Epithelial cell of proximal tubule (primary cell): ENCODE data around the gene RASGEF1C. TPM values are rescaled to one million over a fixed set of nuclear protein-coding genes. Genes with fewer than 3 reads are reported as not detected.

Experiments used
- DNase-seq: peaks from one replicate; pipeline ENCODE4 v3.0.0-alpha.2; 2011; ENCODE audit warnings: low read depth
- H3K4me3 ChIP-seq: 2 replicates; pipeline ENCODE4 v1.5.1; 2011; ENCODE audit warnings: low read depth, mild to moderate bottlenecking, low read length
- CTCF ChIP-seq: conservative IDR thresholded peaks from 2 replicates; pipeline ENCODE4 v1.5.1; 2012; ENCODE audit warnings: low read depth, mild to moderate bottlenecking, low read length
- total RNA-seq: library from RNA; depleted of rRNA; stranded (reverse); fragments of >200 nt; gene quantifications from 2 replicates; pipeline ENCODE4 v1.2.3, GENCODE V29; 2015

RASGEF1C gene
- total RNA-seq, 1 donor from 2014 or later = not detected

GRCh38 chr5:180235846-180236245 is 26.8 kb upstream of the RASGEF1C start:
- no peak for DNase-seq
- no peak for TF ChIP-seq CTCF
- H3K4me3 ChIP-seq = no peak overlapping the region

GRCh38 chr5:180235077-180235476 is 26.1 kb upstream of the RASGEF1C start:
- DNase-seq = no peak
- no peak overlapping the region for H3K4me3 ChIP-seq
- TF ChIP-seq CTCF = no peak

DNA sequence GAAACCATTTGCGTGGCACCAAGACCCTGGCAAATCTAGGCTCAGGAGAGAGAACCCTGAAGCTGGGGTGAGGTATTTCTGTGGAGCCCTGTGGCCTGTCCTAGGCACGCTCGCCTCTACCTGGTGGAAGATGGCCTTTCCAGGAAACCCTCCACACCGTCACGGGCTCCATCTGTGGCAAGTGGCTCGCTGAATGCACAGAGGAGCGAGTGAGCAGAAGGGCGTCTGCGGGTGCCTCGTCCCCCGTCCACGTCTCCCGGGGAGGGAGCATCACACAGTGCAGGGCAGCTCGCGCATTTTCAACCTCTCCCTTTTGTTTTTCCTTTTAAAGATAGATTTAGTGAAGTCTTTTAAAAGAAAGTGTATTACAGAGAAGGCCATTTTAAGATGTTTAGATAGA is 25.3 kb upstream of the RASGEF1C start:
- DNase-seq = no peak
- no peak overlapping the region for H3K4me3 ChIP-seq
- TF ChIP-seq CTCF = no peak

- TF ChIP-seq CTCF = no peak
- H3K4me3 ChIP-seq = no peak overlapping the region
- no peak for DNase-seq
These were observed 24.7 kb upstream of the RASGEF1C start for GRCh38 chr5:180233729-180234128.

DNA sequence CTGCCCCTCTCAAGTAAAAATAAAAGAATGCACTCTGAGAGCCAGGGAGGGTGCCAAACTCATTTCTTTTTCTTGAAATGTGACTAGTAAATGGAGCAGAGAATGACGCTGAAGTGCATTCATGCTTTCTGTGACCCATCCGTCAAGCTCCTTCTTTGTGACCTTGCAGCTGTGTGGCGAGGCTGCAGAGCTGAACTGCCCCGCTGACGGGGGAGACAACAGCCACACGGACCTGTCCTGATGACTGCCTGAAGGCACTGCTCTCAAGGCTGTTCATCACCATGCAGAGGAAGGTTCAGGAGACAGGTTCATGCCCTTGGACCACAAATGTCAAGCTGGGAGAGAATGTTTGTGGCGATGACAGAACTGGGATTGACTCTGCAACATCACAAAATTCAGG is 21.0 kb upstream of the RASGEF1C start:
- no peak overlapping the region for H3K4me3 ChIP-seq
- no peak for DNase-seq
- TF ChIP-seq CTCF = no peak

GRCh38 chr5:180222056-180222455 is 13.0 kb upstream of the RASGEF1C start:
- TF ChIP-seq CTCF = no peak
- DNase-seq = no peak
- H3K4me3 ChIP-seq = no peak overlapping the region

GRCh38 chr5:180217797-180218196 is 8.8 kb upstream of the RASGEF1C start:
- no peak overlapping the region for H3K4me3 ChIP-seq
- no peak for DNase-seq
- no peak for TF ChIP-seq CTCF
